Upper lobe of right lung (tissue), 1 donor: ENCODE measurements around the gene ALDH16A1. TPM values are rescaled to one million over a fixed set of nuclear protein-coding genes. Genes with fewer than 3 reads are reported as not detected.

Experiments used
- ATAC-seq: fragments of 200-7000 bp; cut with Tn5 transposase; one replicate; pipeline ENCODE4 v1.9.1; 2020; ENCODE audit warnings: mild to moderate bottlenecking, moderate library complexity
- DNase-seq: peaks from one replicate; pipeline ENCODE4 v3.0.0-alpha.2; 2020
- H3K27ac ChIP-seq: fragments of 200-600 bp; one replicate; pipeline ENCODE4 v1.8.0; 2022
- H3K27me3 ChIP-seq: fragments of 200-600 bp; one replicate; pipeline ENCODE4 v1.8.0; 2022; ENCODE audit warnings: mild to moderate bottlenecking
- H3K36me3 ChIP-seq: fragments of 200-600 bp; one replicate; pipeline ENCODE4 v1.8.0; 2022
- H3K4me1 ChIP-seq: fragments of 200-600 bp; one replicate; pipeline ENCODE4 v1.8.0; 2022
- H3K4me3 ChIP-seq: fragments of 200-600 bp; one replicate; pipeline ENCODE4 v1.8.0; 2022; ENCODE audit warnings: mild to moderate bottlenecking
- H3K9me3 ChIP-seq: fragments of 200-600 bp; one replicate; pipeline ENCODE4 v1.8.0; 2022
- CTCF ChIP-seq: fragments of 200-600 bp; IDR thresholded peaks from one replicate; pipeline ENCODE4 v1.8.0; 2022; ENCODE audit warnings: antibody characterized with exemption
- intact Hi-C: fragments of 100-400 bp; cut with DNase I; formaldehyde crosslinking; loops from one replicate; pipeline ENCODE4 v1.11.0; 2022
- total RNA-seq: library from RNA; stranded (reverse); fragmentation: NEBNext Ultra II Directional; extraction: Animal tissue kit (Norgen Biotek cat#: 25700); gene quantifications from one replicate; pipeline ENCODE4 v1.2.1, GENCODE V29; 2021
- donor health status: DM: no; HTN: yes; CAD: no; lungs with severe emphysema.

Gene ALDH16A1
- total RNA-seq, 1 donor from 2014 or later, result 32.3 TPM

- no peaks in the 10 kb centered on the region for H3K27me3 ChIP-seq
- peak within 1 kb of the TSS; percentile 97 for H3K27ac ChIP-seq
- peaks cover 39% of the 10 kb centered on the region for H3K36me3 ChIP-seq
- peak; percentile 100 for DNase-seq
- H3K4me3 ChIP-seq, result peak within 1 kb of the TSS; percentile 100
- H3K9me3 ChIP-seq, result no peaks in the 10 kb centered on the region
- TF ChIP-seq CTCF, result no peak
- peaks cover 22% of the 10 kb centered on the region for H3K4me1 ChIP-seq
- ATAC-seq, result peak; percentile 97
- intact Hi-C loops, result no loop called here
These were observed 34.4 kb downstream of the ALDH16A1 start, which contains the start of gene RPL13A for GRCh38 chr19:49487277-49488045. Gene RPL13A, plus strand, starts transcription at chr19:49487608. Its CDS starts 22 bp downstream, at chr19:49487630.

GRCh38 chr19:49488046-49488862 is 35.2 kb downstream of the ALDH16A1 start:
- no peak for ATAC-seq

GRCh38 chr19:49488863-49489537 is 36.0 kb downstream of the ALDH16A1 start:
- ATAC-seq, result no peak

More at GRCh38 chr19:49488046-49488862, 35.2 kb downstream of the ALDH16A1 start:
- Histone ChIP-seq H3K36me3 (peaks cover 47% of the 10 kb centered on the region), H3K4me3 (peak overlapping the region; percentile 100), H3K9me3 (no peaks in the 10 kb centered on the region), H3K27ac (peak overlapping the region; percentile 97), H3K4me1 (peaks cover 22% of the 10 kb centered on the region), H3K27me3 (no peaks in the 10 kb centered on the region)
- no peak for DNase-seq
- intact Hi-C loops, result no loop called here
- TF ChIP-seq CTCF, result no peak

GRCh38 chr19:49489601-49490167 is 36.7 kb downstream of the ALDH16A1 start:
- Histone ChIP-seq H3K27me3 (no peaks in the 10 kb centered on the region), H3K27ac (peak overlapping the region; percentile 97), H3K9me3 (no peaks in the 10 kb centered on the region), H3K4me3 (peak overlapping the region; percentile 100), H3K36me3 (peaks cover 48% of the 10 kb centered on the region), H3K4me1 (peaks cover 22% of the 10 kb centered on the region)
- no peak for ATAC-seq
- no peak for DNase-seq
- no peak for TF ChIP-seq CTCF
- intact Hi-C loops, result no loop called here

More at GRCh38 chr19:49488863-49489537, 36.0 kb downstream of the ALDH16A1 start:
- no peak for TF ChIP-seq CTCF
- DNase-seq, result no peak
- Histone ChIP-seq H3K36me3 (peaks cover 48% of the 10 kb centered on the region), H3K4me1 (peaks cover 22% of the 10 kb centered on the region), H3K27ac (peak overlapping the region; percentile 97), H3K4me3 (peak overlapping the region; percentile 100), H3K27me3 (no peaks in the 10 kb centered on the region), H3K9me3 (no peaks in the 10 kb centered on the region)
- intact Hi-C loops, result no loop called here
